ENCODE measurements around the gene NAV2. TPM values are rescaled to one million over a fixed set of nuclear protein-coding genes. Genes with fewer than 3 reads are reported as not detected.

Gene NAV2
- total and polyA plus RNA-seq, 2 donors (not counting 1 experiment from before 2014, with no cell fraction given), result 8.1 to 14.0 TPM

- H3K9me3 ChIP-seq (ENCODE audit: control insufficient read depth, insufficient read depth, low read depth, low read length), result no peaks in the 10 kb centered on the region
- no peak overlapping the region for H3K4me3 ChIP-seq (replicated peaks in 1 of 4; ENCODE audit: control extremely low read depth in 1 of 4, insufficient read depth in 1 of 4, low read depth in 3 of 4, low read length in 4 of 4)
- no peak overlapping the region for H2AFZ ChIP-seq (ENCODE audit: low read length)
- H3K4me2 ChIP-seq (ENCODE audit: extremely low read depth, insufficient read depth, low read length), result no peak overlapping the region
- H3K27me3 ChIP-seq (ENCODE audit: control insufficient read depth, insufficient read depth, low read length), result no peaks in the 10 kb centered on the region
- H4K20me1 ChIP-seq (ENCODE audit: control insufficient read depth, extremely low read depth, insufficient read depth, low read length), result no peaks in the 10 kb centered on the region
- H3K9ac ChIP-seq (ENCODE audit: insufficient read depth, low read length), result no peak overlapping the region
- H3K36me3 ChIP-seq (ENCODE audit: control insufficient read depth, insufficient read depth, low read length), result no peaks in the 10 kb centered on the region
- DNase-seq (ENCODE audit: low read depth in 2 of 2), result no peak
- H3K27ac ChIP-seq (ENCODE audit: insufficient read depth, low read length), result no peak overlapping the region
- H3K79me2 ChIP-seq (ENCODE audit: control insufficient read depth, insufficient read depth, low read length), result peaks cover 97% of the 10 kb centered on the region
- H3K4me1 ChIP-seq (ENCODE audit: control insufficient read depth, extremely low read depth, insufficient read depth, low read length), result peaks cover 34% of the 10 kb centered on the region
- TF ChIP-seq CTCF (conservative IDR thresholded peaks at IDR 0.05 in 1 of 2, IDR thresholded peaks at IDR 0.05 in 1 of 2; ENCODE audit: low read depth in 1 of 2, low read length in 2 of 2) (no peak), EZH2 (IDR thresholded peaks at IDR 0.05; ENCODE audit: low read length, missing control alignments) (no peak)
Observed at GRCh38 chr11:19719960-19720359, 7.3 kb downstream of the NAV2 start.

- no peak for DNase-seq (ENCODE audit: low read depth in 2 of 2)
- Histone ChIP-seq H3K27ac (ENCODE audit: insufficient read depth, low read length) (no peak overlapping the region), H2AFZ (ENCODE audit: low read length) (no peak overlapping the region), H3K4me3 (replicated peaks in 1 of 4; ENCODE audit: control extremely low read depth in 1 of 4, insufficient read depth in 1 of 4, low read depth in 3 of 4, low read length in 4 of 4) (no peak overlapping the region), H3K79me2 (ENCODE audit: control insufficient read depth, insufficient read depth, low read length) (peaks cover 95% of the 10 kb centered on the region), H3K4me2 (ENCODE audit: extremely low read depth, insufficient read depth, low read length) (no peak overlapping the region), H3K36me3 (ENCODE audit: control insufficient read depth, insufficient read depth, low read length) (no peaks in the 10 kb centered on the region), H3K4me1 (ENCODE audit: control insufficient read depth, extremely low read depth, insufficient read depth, low read length) (peaks cover 25% of the 10 kb centered on the region), H4K20me1 (ENCODE audit: control insufficient read depth, extremely low read depth, insufficient read depth, low read length) (no peaks in the 10 kb centered on the region), H3K9me3 (ENCODE audit: control insufficient read depth, insufficient read depth, low read depth, low read length) (no peaks in the 10 kb centered on the region), H3K9ac (ENCODE audit: insufficient read depth, low read length) (no peak overlapping the region), H3K27me3 (ENCODE audit: control insufficient read depth, insufficient read depth, low read length) (no peaks in the 10 kb centered on the region)
- TF ChIP-seq CTCF (conservative IDR thresholded peaks at IDR 0.05 in 1 of 2, IDR thresholded peaks at IDR 0.05 in 1 of 2; ENCODE audit: low read depth in 1 of 2, low read length in 2 of 2) (no peak), EZH2 (IDR thresholded peaks at IDR 0.05; ENCODE audit: low read length, missing control alignments) (no peak)
Observed at GRCh38 chr11:19721176-19721575, 8.5 kb downstream of the NAV2 start.

GRCh38 chr11:19722702-19723101, 10.1 kb downstream of the NAV2 start:
- Histone ChIP-seq H3K4me1 (ENCODE audit: control insufficient read depth, extremely low read depth, insufficient read depth, low read length) (peaks cover 16% of the 10 kb centered on the region), H3K27ac (ENCODE audit: insufficient read depth, low read length) (no peak overlapping the region), H3K9ac (ENCODE audit: insufficient read depth, low read length) (no peak overlapping the region), H3K4me3 (replicated peaks in 1 of 4; ENCODE audit: control extremely low read depth in 1 of 4, insufficient read depth in 1 of 4, low read depth in 3 of 4, low read length in 4 of 4) (no peak overlapping the region), H3K36me3 (ENCODE audit: control insufficient read depth, insufficient read depth, low read length) (no peaks in the 10 kb centered on the region), H2AFZ (ENCODE audit: low read length) (no peak overlapping the region), H3K4me2 (ENCODE audit: extremely low read depth, insufficient read depth, low read length) (peak overlapping the region; percentile 49), H3K79me2 (ENCODE audit: control insufficient read depth, insufficient read depth, low read length) (peaks cover 93% of the 10 kb centered on the region), H3K9me3 (ENCODE audit: control insufficient read depth, insufficient read depth, low read depth, low read length) (no peaks in the 10 kb centered on the region), H4K20me1 (ENCODE audit: control insufficient read depth, extremely low read depth, insufficient read depth, low read length) (no peaks in the 10 kb centered on the region), H3K27me3 (ENCODE audit: control insufficient read depth, insufficient read depth, low read length) (no peaks in the 10 kb centered on the region)
- TF ChIP-seq EZH2 (IDR thresholded peaks at IDR 0.05; ENCODE audit: low read length, missing control alignments) (no peak), CTCF (conservative IDR thresholded peaks at IDR 0.05 in 1 of 2, IDR thresholded peaks at IDR 0.05 in 1 of 2; ENCODE audit: low read depth in 1 of 2, low read length in 2 of 2) (no peak)
- no peak for DNase-seq (ENCODE audit: low read depth in 2 of 2)
